ENCODE data around the gene ENGASE.
"Not testable (repeated sequence)": the region's sequence is repeated elsewhere in the genome, so short reads cannot be mapped to it uniquely, and the experiment has no call there.

The ENGASE gene

DNA sequence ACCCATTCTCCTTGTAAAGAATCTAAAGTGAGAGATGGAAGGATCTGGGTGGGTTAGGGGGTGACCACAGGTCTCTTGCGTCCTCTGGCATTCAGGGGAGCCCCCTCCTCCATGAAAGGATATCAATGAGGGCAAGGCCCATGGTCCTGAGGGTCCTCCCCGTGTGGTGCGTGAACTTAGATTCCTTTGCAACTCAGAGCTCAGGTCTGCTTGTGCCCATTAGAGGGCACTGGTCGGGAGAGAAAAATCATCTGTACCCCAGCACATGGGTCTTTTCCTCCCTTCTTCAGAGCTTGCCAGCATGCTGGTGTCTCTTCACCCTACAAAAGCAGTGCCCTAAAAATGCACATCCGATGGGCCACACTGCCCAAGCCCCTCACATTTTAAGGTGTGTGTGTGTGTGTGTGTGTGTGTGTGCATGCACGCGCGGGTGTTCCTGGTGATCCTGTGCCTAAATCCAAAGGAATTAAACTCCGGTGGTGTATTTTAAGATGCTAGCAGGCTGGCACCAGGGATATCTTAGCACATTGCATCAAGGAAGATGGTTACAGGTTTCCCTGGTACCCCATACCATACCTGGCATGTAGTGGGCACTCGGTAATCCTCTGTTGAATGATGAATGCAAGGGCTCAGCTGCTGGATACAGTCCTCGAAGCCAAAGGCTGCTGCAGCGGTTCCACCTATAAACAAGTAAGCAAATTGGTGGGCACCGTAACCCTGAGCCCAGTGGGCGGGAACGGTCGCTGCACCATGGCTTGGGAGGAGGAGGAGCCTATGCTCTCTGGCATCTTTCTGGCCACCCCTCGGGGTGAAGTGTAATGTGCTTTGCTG is 45.9 kb upstream of the ENGASE start:
- in situ Hi-C loops (cut with HindIII; ENCODE audit: low sequenced_read_pairs) = no loop called here
- no peak for DNase-seq (ENCODE audit: low read depth, low spot score)
- TF ChIP-seq, protein P1, sequence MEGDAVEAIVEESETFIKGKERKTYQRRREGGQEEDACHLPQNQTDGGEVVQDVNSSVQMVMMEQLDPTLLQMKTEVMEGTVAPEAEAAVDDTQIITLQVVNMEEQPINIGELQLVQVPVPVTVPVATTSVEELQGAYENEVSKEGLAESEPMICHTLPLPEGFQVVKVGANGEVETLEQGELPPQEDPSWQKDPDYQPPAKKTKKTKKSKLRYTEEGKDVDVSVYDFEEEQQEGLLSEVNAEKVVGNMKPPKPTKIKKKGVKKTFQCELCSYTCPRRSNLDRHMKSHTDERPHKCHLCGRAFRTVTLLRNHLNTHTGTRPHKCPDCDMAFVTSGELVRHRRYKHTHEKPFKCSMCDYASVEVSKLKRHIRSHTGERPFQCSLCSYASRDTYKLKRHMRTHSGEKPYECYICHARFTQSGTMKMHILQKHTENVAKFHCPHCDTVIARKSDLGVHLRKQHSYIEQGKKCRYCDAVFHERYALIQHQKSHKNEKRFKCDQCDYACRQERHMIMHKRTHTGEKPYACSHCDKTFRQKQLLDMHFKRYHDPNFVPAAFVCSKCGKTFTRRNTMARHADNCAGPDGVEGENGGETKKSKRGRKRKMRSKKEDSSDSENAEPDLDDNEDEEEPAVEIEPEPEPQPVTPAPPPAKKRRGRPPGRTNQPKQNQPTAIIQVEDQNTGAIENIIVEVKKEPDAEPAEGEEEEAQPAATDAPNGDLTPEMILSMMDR (IDR thresholded peaks at IDR 0.05; ENCODE audit: low read depth, low read length) = peak; percentile 36
- no peak overlapping the region for H3K4me3 ChIP-seq (ENCODE audit: low read depth, low read length)

GRCh38 chr17:79029327-79030009 is 45.2 kb upstream of the ENGASE start:
- TF ChIP-seq, protein P1 (IDR thresholded peaks at IDR 0.05; ENCODE audit: low read depth, low read length) = no peak
- DNase-seq (ENCODE audit: low read depth, low spot score) = no peak
- in situ Hi-C loops (cut with HindIII; ENCODE audit: low sequenced_read_pairs) = no loop called here
- no peak overlapping the region for H3K4me3 ChIP-seq (ENCODE audit: low read depth, low read length)

DNA sequence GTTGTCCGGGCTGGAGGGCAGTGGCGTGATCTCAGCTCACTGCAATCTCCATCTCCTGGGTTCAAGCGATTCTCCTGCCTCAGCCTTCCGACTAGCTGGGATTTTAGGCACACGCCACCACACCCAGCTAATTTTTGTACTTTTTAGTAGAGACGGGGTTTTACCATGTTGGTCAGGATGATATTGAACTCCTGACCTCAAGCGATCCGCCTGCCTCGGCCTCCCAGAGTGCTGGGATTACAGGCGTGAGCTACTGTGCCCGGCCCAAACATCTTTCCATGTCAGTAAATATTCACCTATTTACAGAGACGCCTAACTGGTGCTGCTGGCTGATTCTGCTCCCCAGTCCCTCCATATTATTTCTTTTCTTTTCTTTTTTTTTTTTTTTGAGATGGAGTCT is 44.0 kb upstream of the ENGASE start:
- DNase-seq (ENCODE audit: low read depth, low spot score); in situ Hi-C loops (cut with HindIII; ENCODE audit: low sequenced_read_pairs); H3K4me3 ChIP-seq (ENCODE audit: low read depth, low read length): not testable (repeated sequence)

GRCh38 chr17:79031996-79032875 is 42.4 kb upstream of the ENGASE start:
- no peak for DNase-seq (ENCODE audit: low read depth, low spot score)
- TF ChIP-seq, protein P1 (IDR thresholded peaks at IDR 0.05; ENCODE audit: low read depth, low read length) = no peak
- in situ Hi-C loops (cut with HindIII; ENCODE audit: low sequenced_read_pairs) = no loop called here
- no peak overlapping the region for H3K4me3 ChIP-seq (ENCODE audit: low read depth, low read length)

GRCh38 chr17:79033046-79033616 is 41.5 kb upstream of the ENGASE start:
- TF ChIP-seq, protein P1 (IDR thresholded peaks at IDR 0.05; ENCODE audit: low read depth, low read length) = no peak
- H3K4me3 ChIP-seq (ENCODE audit: low read depth, low read length) = no peak overlapping the region
- no peak for DNase-seq (ENCODE audit: low read depth, low spot score)
- in situ Hi-C loops (cut with HindIII; ENCODE audit: low sequenced_read_pairs) = no loop called here

DNA sequence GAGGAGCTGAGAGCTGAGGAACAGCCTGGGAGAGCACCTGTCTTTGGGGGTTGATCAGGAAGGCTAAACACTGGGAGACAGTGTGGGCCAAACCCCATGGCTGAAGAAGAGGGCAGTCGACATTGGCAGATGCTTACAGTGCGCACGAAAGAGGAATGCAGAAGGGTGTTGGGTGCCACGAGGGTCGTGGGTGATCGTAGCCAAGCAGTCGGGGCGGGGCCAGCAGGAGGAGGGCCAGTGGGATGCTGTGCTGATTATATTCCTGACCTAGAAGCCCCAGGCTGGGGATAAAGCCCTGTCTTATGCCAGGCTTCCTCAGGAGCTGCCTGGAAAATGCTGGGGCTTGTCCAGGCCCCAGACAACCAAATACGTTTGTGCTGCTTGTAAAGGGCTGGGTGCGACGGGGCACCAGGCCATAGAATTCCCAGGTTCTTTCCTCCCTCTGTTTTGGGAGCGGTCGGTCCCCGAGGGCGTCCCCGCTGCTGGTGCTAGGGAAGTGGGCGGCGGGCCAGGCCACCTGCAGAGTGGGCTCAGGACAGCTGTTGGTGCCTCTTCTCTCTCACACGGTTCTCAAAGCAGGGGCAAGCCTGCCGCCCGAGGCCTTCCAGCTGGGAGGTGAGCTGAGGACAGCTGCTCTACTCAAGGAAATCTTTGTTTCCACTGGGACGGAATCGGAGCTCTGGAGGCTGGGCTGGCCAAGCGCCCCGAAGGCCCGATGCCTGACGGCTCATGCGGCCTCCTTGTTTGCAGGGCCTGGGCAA is 40.7 kb upstream of the ENGASE start:
- H3K4me3 ChIP-seq (ENCODE audit: low read depth, low read length) = no peak overlapping the region
- DNase-seq (ENCODE audit: low read depth, low spot score) = no peak
- in situ Hi-C loops (cut with HindIII; ENCODE audit: low sequenced_read_pairs) = no loop called here
- TF ChIP-seq, protein P1 (IDR thresholded peaks at IDR 0.05; ENCODE audit: low read depth, low read length) = no peak
